Right atrium auricular region (tissue), 2 donors: ENCODE measurements around the gene ACAP3. TPM values are rescaled to one million over a fixed set of nuclear protein-coding genes. Genes with fewer than 3 reads are reported as not detected.

Experiments used
- DNase-seq: peaks from one replicate; pipeline ENCODE4 v3.0.0-alpha.2; 2019; ENCODE audit warnings: low spot score
- H3K27ac ChIP-seq, 2 donors: fragments of 200-600 bp; sonication (generic); 1 replicate in 1 of 2; 2 replicates in 1 of 2; pipeline ENCODE4 v1.5.1; 2016 to 2019
- H3K27me3 ChIP-seq, 2 donors: fragments of 200-600 bp; sonication (generic); one replicate each; pipeline versions ENCODE4 v1.5.1 to v1.6.0; 2017 to 2019
- H3K36me3 ChIP-seq: fragments of 200-600 bp; sonication (generic); one replicate; pipeline ENCODE4 v1.5.1; 2016
- H3K4me1 ChIP-seq, 2 donors: fragments of 200-600 bp; sonication (generic); one replicate each; pipeline versions ENCODE4 v1.5.1 to v1.6.0; 2017 to 2019
- H3K4me3 ChIP-seq, 2 donors: fragments of 200-600 bp; sonication (generic); 1 replicate in 1 of 2; 2 replicates in 1 of 2; pipeline ENCODE4 v1.5.1; 2017 to 2019; ENCODE audit warnings: mild to moderate bottlenecking in 1 of 2, moderate library complexity in 1 of 2
- H3K9me3 ChIP-seq, 2 donors: fragments of 200-600 bp; sonication (generic); one replicate each; pipeline ENCODE4 v1.5.1; 2019
- CTCF ChIP-seq, 2 donors: fragments of 200-600 bp; sonication (generic); IDR thresholded peaks; one replicate each; pipeline ENCODE4 v1.5.1; 2019; ENCODE audit warnings: antibody characterized with exemption in 2 of 2
- total RNA-seq, 2 donors: library from RNA; depleted of rRNA; stranded (reverse); fragments of >200 nt; gene quantifications; one replicate each; pipeline ENCODE4 v1.1.0, GENCODE V29; 2016

Gene ACAP3
- total RNA-seq, 2 donors from 2014 or later, result 19.5 to 20.4 TPM

GRCh38 chr1:1304331-1305299 is 3.1 kb downstream of the ACAP3 start:
- Histone ChIP-seq H3K9me3 (no peaks in the 10 kb centered on the region), H3K4me1 (peaks cover 0 to 46% of the 10 kb centered on the region in 2 donors), H3K4me3 (peak overlapping the region; percentile 18 to 90), H3K36me3 (no peaks in the 10 kb centered on the region), H3K27me3 (no peaks in the 10 kb centered on the region), H3K27ac (peak overlapping the region; percentile 73 to 75)
- no peak for TF ChIP-seq CTCF (IDR thresholded peaks at IDR 0.05)
- DNase-seq, result peak; percentile 79

GRCh38 chr1:1303736-1304135 is 4.0 kb downstream of the ACAP3 start:
- peaks cover 0 to 37% of the 10 kb centered on the region in 2 donors for H3K4me1 ChIP-seq
- no peak for DNase-seq
- H3K27me3 ChIP-seq, result no peaks in the 10 kb centered on the region
- no peaks in the 10 kb centered on the region for H3K36me3 ChIP-seq
- no peak overlapping the region for H3K4me3 ChIP-seq
- no peak for TF ChIP-seq CTCF (IDR thresholded peaks at IDR 0.05)
- peak overlapping the region in 1 of 2 donors; percentile 73 for H3K27ac ChIP-seq
- H3K9me3 ChIP-seq, result no peaks in the 10 kb centered on the region

DNA sequence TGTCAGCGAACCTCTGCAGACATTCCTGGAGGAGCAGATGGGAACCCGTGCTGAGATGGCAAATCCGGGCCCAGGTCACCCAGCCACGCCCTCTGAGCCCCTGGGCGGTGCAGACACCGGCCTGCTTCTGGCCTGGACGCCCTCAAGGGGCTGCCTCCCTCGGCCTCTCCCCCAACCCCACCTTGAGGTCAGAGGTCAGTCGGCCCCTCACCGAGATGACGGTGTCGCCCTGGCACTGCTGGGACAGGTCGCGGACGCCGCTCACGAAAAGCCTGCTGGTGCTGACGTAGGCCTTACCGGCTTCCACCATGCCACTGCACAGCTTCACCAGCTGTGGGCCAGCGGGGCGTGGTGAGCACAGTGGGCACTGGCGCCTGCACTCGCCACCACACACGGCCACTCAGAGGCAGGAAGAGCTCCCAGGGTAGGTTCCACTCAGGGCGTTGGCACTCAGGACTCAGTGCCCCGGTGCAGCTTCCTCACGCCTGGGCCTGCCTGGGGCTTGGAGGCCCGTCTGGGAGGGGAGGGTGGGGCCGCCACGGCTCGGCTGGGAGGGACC is 4.7 kb downstream of the ACAP3 start:
- no peak overlapping the region for H3K27ac ChIP-seq
- no peaks in the 10 kb centered on the region for H3K9me3 ChIP-seq
- no peaks in the 10 kb centered on the region for H3K36me3 ChIP-seq
- H3K27me3 ChIP-seq, result no peaks in the 10 kb centered on the region
- no peak for DNase-seq
- TF ChIP-seq CTCF (IDR thresholded peaks at IDR 0.05), result no peak
- peaks cover 0 to 37% of the 10 kb centered on the region in 2 donors for H3K4me1 ChIP-seq
- no peak overlapping the region for H3K4me3 ChIP-seq

DNA sequence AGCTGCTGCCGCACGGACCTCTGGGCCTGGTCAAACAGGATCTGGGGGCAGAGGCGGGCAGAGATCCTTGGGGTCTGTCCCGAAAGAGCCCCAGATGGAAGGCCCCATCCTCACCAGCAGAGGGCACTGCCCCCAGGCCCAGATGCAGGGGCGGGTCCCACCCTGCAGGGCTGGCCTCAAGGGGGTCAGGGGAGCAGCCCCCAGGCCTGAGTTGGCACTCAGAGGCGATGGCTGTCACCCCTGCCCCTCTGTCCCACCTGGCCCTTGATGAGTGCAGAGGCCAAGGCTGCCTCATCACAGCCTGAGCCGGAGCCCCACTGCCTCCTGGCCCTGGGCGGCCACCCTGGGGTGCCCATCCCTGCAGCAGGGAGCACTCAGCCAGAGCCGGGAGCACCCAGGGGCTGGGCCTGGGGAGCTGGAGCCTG is 5.7 kb downstream of the ACAP3 start:
- Histone ChIP-seq H3K4me3 (no peak overlapping the region), H3K27ac (no peak overlapping the region), H3K36me3 (no peaks in the 10 kb centered on the region), H3K4me1 (peaks cover 0 to 33% of the 10 kb centered on the region in 2 donors), H3K27me3 (no peaks in the 10 kb centered on the region), H3K9me3 (no peaks in the 10 kb centered on the region)
- TF ChIP-seq CTCF (IDR thresholded peaks at IDR 0.05), result peak; percentile 14 to 32
- no peak for DNase-seq

GRCh38 chr1:1300352-1300739 is 7.4 kb downstream of the ACAP3 start:
- Histone ChIP-seq H3K9me3 (no peaks in the 10 kb centered on the region), H3K27ac (no peak overlapping the region), H3K4me3 (no peak overlapping the region), H3K27me3 (no peaks in the 10 kb centered on the region), H3K36me3 (peaks cover 6% of the 10 kb centered on the region), H3K4me1 (peaks cover 0 to 17% of the 10 kb centered on the region in 2 donors)
- no peak for TF ChIP-seq CTCF (IDR thresholded peaks at IDR 0.05)
- DNase-seq, result no peak
